Measurements from ENCODE around the gene SGMS1. TPM values are rescaled to one million over a fixed set of nuclear protein-coding genes. Genes with fewer than 3 reads are reported as not detected.

SGMS1 gene
- total RNA-seq, 4 donors from 2014 or later: 80.8 to 98.9 (median 90.7) TPM

DNA sequence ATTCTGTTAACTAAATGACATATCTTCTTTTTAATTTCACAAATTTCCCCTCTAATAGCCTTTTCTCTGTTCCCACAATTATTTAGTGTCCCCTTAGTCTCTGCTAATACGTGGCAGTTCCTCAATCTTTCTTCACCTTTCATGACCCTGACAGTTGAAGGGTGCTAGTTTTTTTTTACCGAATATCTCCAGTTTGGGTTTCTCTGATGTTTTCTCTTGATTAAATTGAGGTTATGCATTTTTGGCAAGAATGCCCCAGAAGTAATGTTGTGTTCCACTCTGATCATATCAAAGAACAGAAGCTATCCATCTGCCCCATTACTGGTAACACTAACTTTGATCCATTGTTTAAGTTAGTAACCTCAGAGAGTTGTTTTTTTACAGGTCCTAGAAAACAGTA is 238.9 kb downstream of the SGMS1 start:
- Histone ChIP-seq H3K27ac (peak overlapping the region; percentile 11 to 55 (median 28)), H3K36me3 (no peaks in the 10 kb centered on the region), H3K9me3 (no peaks in the 10 kb centered on the region), H3K4me3 (replicated peaks in 1 of 3) (no peak overlapping the region), H3K27me3 (no peaks in the 10 kb centered on the region), H3K4me1 (peaks cover 32 to 41% of the 10 kb centered on the region in 2 donors)
- DNase-seq: no peak
- TF ChIP-seq POLR2A (IDR thresholded peaks at IDR 0.05): no peak
- TF ChIP-seq, protein P1, sequence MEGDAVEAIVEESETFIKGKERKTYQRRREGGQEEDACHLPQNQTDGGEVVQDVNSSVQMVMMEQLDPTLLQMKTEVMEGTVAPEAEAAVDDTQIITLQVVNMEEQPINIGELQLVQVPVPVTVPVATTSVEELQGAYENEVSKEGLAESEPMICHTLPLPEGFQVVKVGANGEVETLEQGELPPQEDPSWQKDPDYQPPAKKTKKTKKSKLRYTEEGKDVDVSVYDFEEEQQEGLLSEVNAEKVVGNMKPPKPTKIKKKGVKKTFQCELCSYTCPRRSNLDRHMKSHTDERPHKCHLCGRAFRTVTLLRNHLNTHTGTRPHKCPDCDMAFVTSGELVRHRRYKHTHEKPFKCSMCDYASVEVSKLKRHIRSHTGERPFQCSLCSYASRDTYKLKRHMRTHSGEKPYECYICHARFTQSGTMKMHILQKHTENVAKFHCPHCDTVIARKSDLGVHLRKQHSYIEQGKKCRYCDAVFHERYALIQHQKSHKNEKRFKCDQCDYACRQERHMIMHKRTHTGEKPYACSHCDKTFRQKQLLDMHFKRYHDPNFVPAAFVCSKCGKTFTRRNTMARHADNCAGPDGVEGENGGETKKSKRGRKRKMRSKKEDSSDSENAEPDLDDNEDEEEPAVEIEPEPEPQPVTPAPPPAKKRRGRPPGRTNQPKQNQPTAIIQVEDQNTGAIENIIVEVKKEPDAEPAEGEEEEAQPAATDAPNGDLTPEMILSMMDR (IDR thresholded peaks at IDR 0.05): no peak
- intact Hi-C loops (cut with DNase I): no loop called here
- whole genome bisulfite sequencing, 2 donors: 80 to 87% methylated on average over 2 of the region's 2 CpGs

DNA sequence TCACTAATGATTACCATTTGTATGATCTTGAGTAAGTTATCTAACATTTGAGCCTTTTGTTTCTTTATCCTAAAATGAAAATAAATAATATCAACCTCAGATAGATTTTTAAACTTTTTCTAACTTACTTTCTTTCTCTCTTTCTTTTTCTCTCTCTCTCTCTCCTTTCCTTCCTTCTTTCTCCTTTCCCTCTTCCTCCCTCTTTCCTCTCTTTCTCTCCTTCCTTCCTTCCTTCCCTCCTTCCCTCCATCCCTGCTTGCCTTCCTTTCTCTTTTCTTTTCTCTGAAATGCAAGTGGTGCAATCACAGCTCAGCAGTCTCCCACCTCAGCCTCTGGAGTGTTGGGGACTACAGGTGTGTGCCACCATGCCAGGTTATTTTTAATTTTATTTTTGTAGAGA is 239.5 kb downstream of the SGMS1 start:
- no peak for DNase-seq
- Histone ChIP-seq H3K4me3 (replicated peaks in 1 of 3) (no peak overlapping the region), H3K36me3 (no peaks in the 10 kb centered on the region), H3K9me3 (no peaks in the 10 kb centered on the region), H3K27ac (no peak overlapping the region), H3K4me1 (peaks cover 39 to 48% of the 10 kb centered on the region in 2 donors), H3K27me3 (no peaks in the 10 kb centered on the region)
- intact Hi-C loops (cut with DNase I): no loop called here
- TF ChIP-seq, protein P1 (IDR thresholded peaks at IDR 0.05): no peak
- no peak for TF ChIP-seq POLR2A (IDR thresholded peaks at IDR 0.05)

DNA sequence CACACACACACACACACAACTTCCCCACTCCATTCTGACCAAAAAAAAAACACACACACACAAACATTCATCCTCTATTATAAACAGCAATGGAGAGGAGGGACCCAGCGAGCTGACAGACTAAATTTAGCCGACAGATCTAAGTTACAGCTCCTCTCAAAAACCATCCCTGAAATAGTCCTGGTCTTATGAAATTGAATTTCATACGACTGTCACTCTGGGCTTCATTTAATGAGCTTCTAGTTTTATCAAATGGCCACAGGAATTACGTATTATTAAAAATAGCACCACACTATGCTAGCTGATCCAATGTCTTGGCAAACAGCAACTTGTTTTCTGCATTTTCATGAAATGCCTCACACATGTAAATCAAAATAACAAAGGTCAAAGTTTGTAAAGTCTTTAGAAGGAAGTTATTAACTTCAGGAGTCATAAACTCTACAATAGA is 241.2 kb downstream of the SGMS1 start:
- H3K4me1 ChIP-seq: peaks cover 54 to 62% of the 10 kb centered on the region in 2 donors
- no peaks in the 10 kb centered on the region for H3K36me3 ChIP-seq
- H3K27me3 ChIP-seq: no peaks in the 10 kb centered on the region
- TF ChIP-seq POLR2A (IDR thresholded peaks at IDR 0.05): no peak
- TF ChIP-seq, protein P1 (IDR thresholded peaks at IDR 0.05): no peak
- 73 to 81% methylated on average over 4 of the region's 4 CpGs for WGBS, 2 donors
- peak overlapping the region in 1 of 3 donors; percentile 31 for H3K27ac ChIP-seq
- no peaks in the 10 kb centered on the region for H3K9me3 ChIP-seq
- DNase-seq: no peak
- no peak overlapping the region for H3K4me3 ChIP-seq (replicated peaks in 1 of 3)
- intact Hi-C loops (cut with DNase I): no loop called here

DNA sequence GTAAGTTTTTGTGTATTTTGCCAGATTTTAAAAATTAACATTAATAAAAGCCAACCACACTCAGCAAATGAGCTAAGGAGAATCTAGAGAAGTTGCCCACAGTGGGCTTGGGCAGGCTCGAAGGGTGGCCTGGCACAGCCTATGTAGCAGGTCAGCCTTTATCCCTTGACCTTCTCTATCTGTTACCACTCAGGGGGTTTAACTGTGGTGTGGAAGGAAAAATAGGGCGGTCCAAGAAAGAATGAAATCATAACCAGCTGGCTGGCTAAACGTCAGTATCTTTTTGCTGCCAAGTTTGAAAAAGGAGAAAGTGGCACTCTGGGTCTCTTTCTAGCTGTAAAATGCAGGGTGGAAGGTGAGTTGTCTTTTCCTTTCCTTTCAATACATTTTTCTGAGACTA is 242.1 kb downstream of the SGMS1 start:
- H3K9me3 ChIP-seq: no peaks in the 10 kb centered on the region
- no peak for DNase-seq
- no peak for TF ChIP-seq POLR2A (IDR thresholded peaks at IDR 0.05)
- TF ChIP-seq, protein P1 (IDR thresholded peaks at IDR 0.05): no peak
- H3K36me3 ChIP-seq: no peaks in the 10 kb centered on the region
- 58 to 65% methylated on average over 3 of the region's 3 CpGs for WGBS, 2 donors
- H3K27me3 ChIP-seq: no peaks in the 10 kb centered on the region
- intact Hi-C loops (cut with DNase I): no loop called here
- H3K4me3 ChIP-seq (replicated peaks in 1 of 3): no peak overlapping the region
- peaks cover 58 to 68% of the 10 kb centered on the region in 2 donors for H3K4me1 ChIP-seq
- peak overlapping the region in 1 of 3 donors; percentile 0 for H3K27ac ChIP-seq

DNA sequence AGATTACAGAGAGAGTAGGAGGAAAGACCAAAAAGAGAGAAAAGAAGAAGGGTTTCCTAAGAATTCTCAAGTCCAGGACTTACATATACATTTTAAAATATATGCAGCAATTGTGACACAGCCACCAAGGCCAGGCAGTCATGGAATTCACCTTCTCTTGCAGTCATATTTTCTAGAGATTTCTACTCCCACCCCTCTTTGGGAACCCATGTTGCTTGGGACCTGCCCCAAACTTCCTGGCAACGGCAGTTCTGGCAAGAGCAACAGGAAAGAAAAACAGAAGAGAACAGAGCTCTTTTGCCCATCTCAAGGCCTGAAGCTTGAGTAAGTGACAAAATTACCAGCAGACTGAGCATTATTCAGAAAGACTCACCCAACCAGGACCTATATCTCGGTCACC is 244.1 kb downstream of the SGMS1 start:
- no peaks in the 10 kb centered on the region for H3K36me3 ChIP-seq
- H3K9me3 ChIP-seq: no peaks in the 10 kb centered on the region
- TF ChIP-seq, protein P1 (IDR thresholded peaks at IDR 0.05): no peak
- no peak for TF ChIP-seq POLR2A (IDR thresholded peaks at IDR 0.05)
- peak; percentile 49 to 54 for DNase-seq
- H3K27ac ChIP-seq: peak overlapping the region in 2 of 3 donors; percentile 47 to 49
- intact Hi-C loops (cut with DNase I): no loop called here
- peaks cover 53 to 66% of the 10 kb centered on the region in 2 donors for H3K4me1 ChIP-seq
- no peaks in the 10 kb centered on the region for H3K27me3 ChIP-seq
- no peak overlapping the region for H3K4me3 ChIP-seq (replicated peaks in 1 of 3)
- 17 to 28% methylated on average over 2 of the region's 2 CpGs for WGBS, 2 donors
